Osteoblast (primary cell): ENCODE results near the gene EPN1. TPM values are rescaled to one million over a fixed set of nuclear protein-coding genes. Genes with fewer than 3 reads are reported as not detected.

Source experiments
- DNase-seq: peaks from one replicate; pipeline ENCODE4 v3.0.0; 2011; ENCODE audit warnings: low spot score, mixed read lengths; ENCODE audit not compliant: insufficient read length; ENCODE audit errors: missing footprints
- H2AFZ ChIP-seq: 2 replicates; pipeline ENCODE4 v1.6.0; 2011; ENCODE audit warnings: mild to moderate bottlenecking, low read length
- H3K27ac ChIP-seq: 2 replicates; pipeline ENCODE4 v1.5.1; 2011; ENCODE audit warnings: mild to moderate bottlenecking, low read depth, low read length, moderate library complexity
- H3K27me3 ChIP-seq: 2 replicates; pipeline ENCODE4 v1.6.0; 2012; ENCODE audit warnings: mild to moderate bottlenecking, control low read depth, inconsistent platforms, low read length, moderate library complexity; ENCODE audit not compliant: insufficient read depth
- H3K36me3 ChIP-seq: 2 replicates; pipeline ENCODE4 v1.5.1; 2011; ENCODE audit warnings: mild to moderate bottlenecking, low read length, control low read depth, moderate library complexity; ENCODE audit not compliant: insufficient read depth
- H3K4me1 ChIP-seq: 2 replicates; pipeline ENCODE4 v1.5.1; 2011; ENCODE audit warnings: mild to moderate bottlenecking, low read length, control low read depth, moderate library complexity; ENCODE audit not compliant: insufficient read depth
- H3K4me2 ChIP-seq: 2 replicates; pipeline ENCODE4 v1.6.0; 2011; ENCODE audit warnings: mild to moderate bottlenecking, low read length; ENCODE audit not compliant: insufficient read depth
- H3K4me3 ChIP-seq: fragments of 200-600 bp; sonication (generic); 3 replicates; pipeline ENCODE4 v1.5.1; 2012; ENCODE audit warnings: mild to moderate bottlenecking, low read length, inconsistent platforms; ENCODE audit not compliant: insufficient read depth
- H3K79me2 ChIP-seq: 2 replicates; pipeline ENCODE4 v1.6.0; 2012; ENCODE audit warnings: mild to moderate bottlenecking, low read length, control low read depth, inconsistent platforms; ENCODE audit not compliant: insufficient read depth
- H3K9me3 ChIP-seq: 2 replicates; pipeline ENCODE4 v1.5.1; 2011; ENCODE audit warnings: low read depth, low read length, control low read depth
- H4K20me1 ChIP-seq: 2 replicates; pipeline ENCODE4 v1.6.0; 2012; ENCODE audit warnings: mild to moderate bottlenecking, low read length, control low read depth; ENCODE audit not compliant: insufficient read depth
- CTCF ChIP-seq: IDR thresholded peaks from 2 replicates; pipeline ENCODE4 v1.5.1; 2011; ENCODE audit warnings: mild to moderate bottlenecking, low read depth, low read length, moderate library complexity; ENCODE audit errors: extremely low read depth
- total RNA-seq: library from RNA; depleted of rRNA; stranded (reverse); fragments of >200 nt; gene quantifications from 2 replicates; pipeline ENCODE4 v1.2.3, GENCODE V29; 2012

Gene EPN1
- total RNA-seq, 1 donor = 31.5 TPM

- Histone ChIP-seq H3K9me3 (no peaks in the 10 kb centered on the region), H3K27ac (peak overlapping the region; percentile 85), H3K4me2 (peak overlapping the region; percentile 98), H2AFZ (no peak overlapping the region), H3K79me2 (peaks cover 92% of the 10 kb centered on the region), H4K20me1 (peaks cover 79% of the 10 kb centered on the region), H3K4me3 (no peak overlapping the region), H3K4me1 (peaks cover 28% of the 10 kb centered on the region), H3K27me3 (no peaks in the 10 kb centered on the region), H3K36me3 (peaks cover 36% of the 10 kb centered on the region)
- DNase-seq = no peak
- no peak for TF ChIP-seq CTCF
Observed at GRCh38 chr19:55676889-55677505, 2.0 kb downstream of the EPN1 start.

GRCh38 chr19:55677572-55678028 lies 2.6 kb downstream of the EPN1 start:
- peaks cover 80% of the 10 kb centered on the region for H4K20me1 ChIP-seq
- H2AFZ ChIP-seq = no peak overlapping the region
- peak overlapping the region; percentile 16 for H3K4me2 ChIP-seq
- H3K27me3 ChIP-seq = no peaks in the 10 kb centered on the region
- no peak overlapping the region for H3K4me3 ChIP-seq
- peaks cover 41% of the 10 kb centered on the region for H3K36me3 ChIP-seq
- peaks cover 22% of the 10 kb centered on the region for H3K4me1 ChIP-seq
- H3K27ac ChIP-seq = no peak overlapping the region
- TF ChIP-seq CTCF = no peak
- no peak for DNase-seq
- H3K79me2 ChIP-seq = peaks cover 93% of the 10 kb centered on the region
- H3K9me3 ChIP-seq = no peaks in the 10 kb centered on the region

- Histone ChIP-seq H3K79me2 (peaks cover 89% of the 10 kb centered on the region), H3K4me3 (no peak overlapping the region), H4K20me1 (peaks cover 76% of the 10 kb centered on the region), H3K27ac (no peak overlapping the region), H3K4me2 (no peak overlapping the region), H3K36me3 (peaks cover 41% of the 10 kb centered on the region), H3K27me3 (no peaks in the 10 kb centered on the region), H3K9me3 (no peaks in the 10 kb centered on the region), H2AFZ (no peak overlapping the region), H3K4me1 (peaks cover 22% of the 10 kb centered on the region)
- no peak for TF ChIP-seq CTCF
- no peak for DNase-seq
Observed at GRCh38 chr19:55678121-55678671, 3.2 kb downstream of the EPN1 start.

- no peak for DNase-seq
- Histone ChIP-seq H3K27ac (no peak overlapping the region), H2AFZ (no peak overlapping the region), H3K4me3 (no peak overlapping the region), H4K20me1 (peaks cover 79% of the 10 kb centered on the region), H3K36me3 (peaks cover 38% of the 10 kb centered on the region), H3K4me1 (peaks cover 18% of the 10 kb centered on the region), H3K27me3 (no peaks in the 10 kb centered on the region), H3K4me2 (no peak overlapping the region), H3K9me3 (no peaks in the 10 kb centered on the region), H3K79me2 (peaks cover 91% of the 10 kb centered on the region)
- no peak for TF ChIP-seq CTCF
Observed at GRCh38 chr19:55679343-55680257, 4.6 kb downstream of the EPN1 start.
